ENCODE measurements around the gene WNT9A.

Gene WNT9A

DNA sequence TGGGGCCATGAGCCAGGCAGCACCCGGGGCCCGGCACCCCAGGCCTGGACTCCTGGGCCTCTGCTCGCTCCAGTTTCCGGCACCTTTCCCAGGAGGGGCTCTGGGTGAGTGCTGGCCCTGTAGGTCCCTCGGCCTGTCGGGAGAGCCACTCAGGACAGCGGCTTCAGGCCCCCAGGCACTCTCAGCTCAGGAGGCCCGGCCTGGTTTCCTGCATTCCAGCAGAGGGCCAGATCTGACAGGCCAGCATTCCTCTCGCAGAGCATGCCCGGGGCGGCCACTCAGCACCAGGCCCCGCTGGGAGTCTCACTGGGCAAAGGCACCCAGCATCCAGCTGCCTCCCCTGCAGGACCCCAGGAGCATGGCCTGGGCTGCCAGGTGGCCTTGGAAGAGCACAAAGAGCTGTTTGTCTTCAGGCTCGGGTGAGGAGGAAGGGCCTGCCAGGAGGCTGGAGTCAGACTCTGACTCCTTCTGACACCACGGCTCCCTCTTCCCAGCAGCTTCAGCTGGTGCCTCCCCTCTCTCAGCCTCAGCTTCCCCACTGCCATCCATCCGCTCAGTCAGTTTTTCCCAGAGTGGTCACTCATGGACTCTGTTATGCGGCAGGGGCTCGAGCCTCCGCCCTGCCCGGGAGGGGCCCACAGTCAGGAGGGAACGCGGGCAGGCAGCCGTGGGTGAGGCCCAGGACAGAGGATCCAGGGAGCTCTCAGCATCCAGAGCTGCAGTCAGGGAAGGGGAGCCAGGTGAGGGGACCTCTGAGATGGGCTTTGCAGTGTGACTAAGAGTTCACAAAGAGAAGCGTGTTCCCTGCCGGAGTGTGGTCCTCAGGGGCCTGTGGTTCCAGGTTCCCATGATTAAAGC lies 51.7 kb downstream of the WNT9A start:
- peak; percentile 66 for DNase-seq

DNA sequence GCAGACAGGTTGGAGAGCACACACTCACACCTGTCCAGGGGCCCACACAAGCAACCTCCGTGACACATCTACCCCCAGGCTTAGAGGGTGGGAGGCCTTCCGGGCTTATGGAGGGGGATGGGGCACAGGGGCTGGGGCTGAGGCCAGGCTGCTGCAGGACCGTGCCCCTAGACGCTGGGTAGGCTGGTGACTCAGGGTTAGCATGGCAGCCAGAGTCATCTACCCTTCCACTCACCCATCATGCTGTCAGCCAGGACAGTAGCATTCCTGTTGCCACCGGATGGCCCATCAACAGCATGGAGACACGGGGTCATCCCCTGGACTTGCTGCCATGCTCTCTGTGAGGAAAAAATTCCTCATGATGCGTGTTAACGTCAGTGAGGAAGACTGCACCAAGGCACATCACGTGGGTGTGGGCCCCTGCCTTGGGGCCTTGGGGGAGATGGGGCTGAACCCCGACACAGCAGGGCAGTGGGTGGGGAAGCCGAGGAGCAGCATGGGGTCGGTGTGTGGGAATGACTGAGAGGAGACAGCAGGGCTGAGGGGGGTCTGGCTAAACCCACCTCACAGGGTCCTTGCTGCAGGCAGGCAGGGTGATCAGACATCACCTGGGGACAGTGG lies 52.8 kb downstream of the WNT9A start:
- DNase-seq: no peak

DNA sequence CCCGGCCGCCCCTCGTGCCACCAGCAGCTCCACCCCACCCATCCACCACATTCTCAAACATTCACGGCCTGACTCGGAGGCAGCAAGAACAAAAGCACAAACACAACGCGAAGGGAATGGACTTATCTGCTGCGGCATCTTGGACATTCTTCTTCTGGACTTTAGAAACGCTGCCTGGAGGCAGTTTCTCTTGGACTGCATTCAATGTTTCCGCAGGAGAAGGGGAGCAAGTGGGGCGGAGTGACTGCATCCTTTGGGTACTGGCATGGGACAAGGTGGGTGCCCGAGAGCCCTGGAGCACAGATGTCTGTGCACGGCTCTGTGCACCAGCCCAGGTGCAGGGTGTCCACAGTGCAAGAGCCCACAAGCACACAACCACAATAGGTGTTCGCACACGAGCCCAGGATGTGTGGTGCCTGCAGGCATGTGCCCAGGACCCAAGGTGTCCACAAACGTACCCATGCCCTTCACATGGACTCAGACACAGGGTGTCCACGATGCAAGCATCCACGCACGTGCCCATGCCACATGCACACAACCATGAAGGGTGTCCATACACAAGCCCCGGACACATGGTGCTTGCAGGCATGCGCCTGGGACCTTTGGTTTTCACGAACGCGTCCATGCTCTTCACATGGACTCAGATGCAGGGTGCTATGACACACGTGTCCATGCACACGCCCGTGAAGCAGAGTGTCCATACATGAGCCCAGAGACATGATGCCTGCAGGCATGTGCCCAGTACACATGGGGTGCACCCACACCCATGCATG lies 53.6 kb downstream of the WNT9A start:
- no peak for DNase-seq

DNA sequence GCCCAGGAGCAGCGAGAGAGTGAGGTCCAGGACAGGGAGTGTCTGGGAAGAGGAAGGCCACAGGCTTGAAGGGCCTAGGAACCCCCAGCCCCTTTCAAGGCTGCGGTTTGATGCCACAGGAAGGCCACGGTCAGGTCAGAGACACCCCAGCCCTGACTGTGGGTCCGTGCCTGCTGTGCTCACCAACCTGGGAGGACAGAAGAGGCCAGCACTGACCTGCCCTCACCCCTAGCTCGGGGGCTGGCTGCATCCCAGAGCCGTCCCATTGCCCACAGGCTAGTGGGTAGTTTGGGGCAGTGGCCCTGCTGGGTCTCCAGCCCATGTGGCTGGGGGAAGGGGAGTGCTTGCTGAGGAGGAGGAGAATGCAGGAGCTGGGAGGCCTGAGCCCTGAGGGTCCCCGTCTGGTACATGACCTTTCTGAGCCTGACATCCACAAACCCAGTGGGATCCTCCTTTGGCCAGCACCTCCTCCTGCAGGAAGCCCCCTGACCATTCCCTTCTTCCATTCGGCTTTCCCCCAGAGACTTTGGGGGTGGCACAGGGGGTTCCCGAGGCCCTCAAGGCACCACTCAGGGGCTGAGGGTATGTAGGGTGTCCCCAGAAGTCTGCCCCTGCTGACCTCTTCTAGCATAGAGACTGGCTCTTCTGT lies 54.3 kb downstream of the WNT9A start:
- no peak for DNase-seq

DNA sequence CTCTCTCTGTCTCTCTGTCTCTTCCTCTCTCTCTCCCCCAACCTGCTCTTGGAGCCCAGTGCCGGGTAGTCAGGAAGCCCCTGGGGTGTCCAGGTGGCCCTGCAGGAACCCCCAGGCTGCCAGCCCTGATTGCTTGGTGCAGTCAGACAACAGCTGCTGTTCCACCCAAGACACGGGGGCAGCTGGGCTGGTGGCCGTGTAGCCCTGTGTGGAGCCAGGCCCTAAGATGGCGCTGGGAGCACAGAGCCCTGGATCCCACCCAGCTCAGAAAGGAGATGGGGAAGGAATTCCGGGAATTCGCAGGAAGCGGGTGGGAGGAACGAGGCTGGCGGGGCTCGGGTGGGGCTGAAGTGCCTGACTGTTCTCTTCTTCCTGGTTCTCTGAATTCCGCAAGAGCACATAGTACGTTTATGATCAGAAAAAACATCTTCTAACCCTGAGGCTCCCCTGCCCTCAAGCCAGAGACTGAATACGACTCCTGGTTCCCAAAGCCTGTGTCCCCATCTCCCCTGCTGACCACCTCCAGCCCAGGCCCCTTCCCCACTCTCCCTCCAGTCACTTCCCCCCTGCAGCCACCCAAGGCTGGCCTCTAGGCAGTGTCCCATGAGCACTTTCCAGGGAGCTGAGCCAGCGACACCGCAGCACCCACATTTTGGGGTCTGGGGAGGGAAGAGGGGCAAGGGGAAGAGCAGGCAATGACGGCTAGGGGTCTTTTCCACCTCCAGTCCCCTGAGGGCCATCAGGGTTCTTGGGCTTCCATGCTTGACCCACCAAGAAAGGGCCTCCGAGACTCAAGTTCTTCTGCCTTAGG lies 55.0 kb downstream of the WNT9A start:
- DNase-seq: no peak

DNA sequence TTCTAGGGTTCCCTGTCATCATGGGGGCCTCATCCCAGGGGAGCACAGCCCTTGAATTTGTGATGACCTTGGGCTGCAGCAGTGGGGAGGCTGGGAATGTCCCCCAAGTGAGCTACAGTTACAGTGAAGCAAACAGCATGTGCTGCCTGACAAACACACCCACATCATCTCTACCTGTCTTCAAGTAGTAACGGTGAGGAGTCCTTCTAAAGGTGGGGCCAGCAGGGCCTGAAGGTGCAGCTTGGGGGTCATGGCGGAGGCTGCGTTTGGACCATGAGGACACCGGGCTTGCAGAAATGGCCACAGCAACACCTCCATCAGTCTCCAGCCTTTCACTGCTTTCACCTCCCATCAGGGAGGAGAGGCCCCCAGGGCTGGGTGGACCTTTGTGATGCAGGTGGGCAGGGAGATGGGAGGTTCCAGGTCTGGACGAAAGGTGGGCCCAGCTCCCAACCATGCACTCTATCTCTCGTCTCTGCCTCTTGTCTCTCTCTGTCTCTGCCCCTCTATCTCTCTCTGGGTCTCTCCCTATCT lies 55.7 kb downstream of the WNT9A start:
- no peak for DNase-seq

DNA sequence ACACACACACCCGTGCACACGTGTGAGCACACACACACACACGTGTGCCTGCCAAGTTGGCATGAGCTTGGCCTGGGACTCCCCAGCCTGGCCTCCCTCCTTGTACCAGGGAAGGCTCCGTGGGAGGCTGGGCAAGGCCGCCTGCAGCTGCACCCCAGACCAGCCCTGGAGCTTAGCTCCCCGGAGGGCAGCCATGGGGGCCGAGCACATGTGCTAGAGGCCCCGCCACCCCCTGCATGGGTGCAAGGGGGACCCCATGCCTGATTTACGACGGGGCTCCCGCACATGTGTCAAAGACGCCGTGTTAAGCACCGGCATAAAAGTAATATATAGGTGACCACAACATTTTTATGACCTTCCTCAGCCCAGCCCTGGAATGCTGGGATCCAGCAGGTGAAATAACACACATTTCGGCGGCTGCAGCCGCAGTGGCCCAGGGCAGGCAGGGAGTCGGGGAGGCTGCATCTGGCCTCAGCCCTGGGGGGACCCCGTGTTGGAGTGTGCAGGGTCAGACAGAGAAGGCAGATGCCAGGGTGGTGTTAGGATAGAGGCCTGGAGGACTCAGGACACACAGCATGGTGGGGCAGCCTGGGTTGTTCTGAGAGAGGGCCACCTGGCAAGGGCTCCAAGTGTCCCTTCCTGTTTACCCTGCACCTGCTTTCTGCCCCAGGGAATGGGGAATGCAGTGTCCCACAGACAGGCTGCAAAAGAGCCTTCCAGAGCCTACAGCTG lies 56.3 kb downstream of the WNT9A start:
- no peak for DNase-seq

DNA sequence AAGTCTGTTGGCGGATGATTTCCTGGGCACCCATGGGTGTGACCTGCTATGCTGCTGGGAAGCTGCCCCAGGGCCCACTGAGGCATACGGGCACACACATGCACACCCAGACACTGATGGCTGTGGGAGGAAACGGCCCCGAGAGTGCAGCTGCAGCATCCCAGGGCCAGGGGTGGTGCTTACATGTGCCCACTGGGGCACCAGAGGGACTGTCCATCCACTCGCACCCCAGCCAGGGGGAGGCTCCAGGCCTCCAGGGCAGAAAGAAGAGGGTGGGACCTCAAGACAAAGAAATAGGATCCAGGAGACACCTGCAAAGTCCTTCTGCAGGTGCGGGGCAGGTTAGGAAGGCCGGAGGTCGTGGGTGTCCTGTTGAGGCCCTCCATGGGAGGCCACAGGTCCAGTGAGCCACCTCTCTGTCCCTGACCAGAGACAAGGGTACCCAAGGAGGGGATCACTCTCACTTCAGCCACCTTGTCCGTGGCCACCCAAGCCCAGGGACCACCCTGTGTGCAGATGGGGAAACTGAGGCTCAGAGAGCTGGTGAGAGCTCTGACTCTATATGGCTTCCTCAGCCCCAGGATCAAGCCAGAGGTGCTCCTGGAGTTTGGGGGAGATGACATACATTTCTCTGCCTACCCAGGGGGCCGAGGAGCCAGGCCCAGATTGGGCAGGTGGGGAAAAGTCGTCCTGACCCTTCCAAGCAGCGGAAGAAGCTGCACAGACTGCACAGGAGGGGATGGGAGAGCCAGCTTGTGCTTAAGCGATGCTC lies 57.1 kb downstream of the WNT9A start:
- DNase-seq: no peak

DNA sequence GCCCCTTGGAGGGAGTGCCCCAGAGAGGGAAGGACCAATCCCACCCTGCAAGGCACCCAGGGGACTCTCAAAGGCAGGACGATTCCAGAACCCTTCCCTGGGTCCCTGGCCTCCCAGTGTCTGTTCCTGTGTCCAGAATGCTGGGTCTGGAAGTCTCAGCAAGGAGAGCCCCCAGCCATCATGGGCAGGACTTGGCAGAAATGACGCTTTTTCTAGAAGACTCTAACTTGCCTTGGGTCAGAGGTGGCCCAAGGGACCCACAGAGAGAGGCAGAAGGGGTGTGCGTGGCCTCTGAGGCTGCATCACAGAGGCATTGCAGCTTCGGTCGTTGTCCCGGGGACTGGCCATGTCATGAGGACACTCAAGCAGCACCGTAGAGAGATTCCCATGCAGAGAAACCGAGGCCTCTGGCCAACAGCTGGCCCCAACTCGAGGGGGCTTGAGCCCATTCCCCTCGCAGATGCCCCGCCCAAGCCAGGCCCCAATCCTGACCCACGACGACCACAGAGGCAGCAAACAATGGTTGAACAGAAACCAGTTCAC lies 57.8 kb downstream of the WNT9A start:
- no peak for DNase-seq

DNA sequence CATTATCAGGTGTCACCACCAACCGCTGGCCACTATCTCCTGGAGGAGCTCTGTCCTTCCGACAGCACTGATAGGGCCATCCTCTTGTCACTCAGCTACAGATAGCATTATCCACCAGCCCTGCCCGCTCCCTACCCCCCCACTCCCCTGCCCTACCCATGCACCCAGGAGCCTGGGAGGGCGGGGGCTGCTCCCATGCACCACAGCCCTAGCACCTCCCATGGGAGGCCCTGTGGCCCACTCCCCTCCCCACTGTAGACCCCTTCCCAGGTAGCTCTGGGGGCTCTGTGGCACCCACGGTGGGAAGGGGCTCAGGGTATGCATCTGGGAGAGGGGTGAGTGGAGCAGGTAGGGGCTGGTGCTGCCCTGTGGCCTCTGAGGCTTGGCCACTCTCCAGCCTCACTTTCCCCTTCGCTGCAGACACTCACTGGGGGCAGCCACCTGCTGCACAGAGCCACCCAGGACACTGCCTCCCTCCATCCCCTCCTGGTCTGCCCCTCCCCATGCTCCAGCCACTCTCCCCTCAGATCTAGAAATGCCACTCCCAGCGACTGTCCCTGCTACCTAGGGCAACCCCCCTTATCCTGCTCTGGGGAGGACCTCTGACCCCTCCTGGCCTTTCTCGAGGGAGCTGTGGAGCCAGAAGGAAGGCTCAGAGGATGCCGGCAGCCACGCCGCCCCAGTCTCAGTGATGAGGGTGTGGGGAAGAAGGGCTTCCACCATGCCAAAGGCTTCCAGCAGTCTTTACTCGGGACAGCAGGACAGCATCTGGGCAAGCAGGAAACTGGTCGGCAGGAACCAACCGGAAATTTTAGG lies 58.5 kb downstream of the WNT9A start:
- no peak for DNase-seq

DNA sequence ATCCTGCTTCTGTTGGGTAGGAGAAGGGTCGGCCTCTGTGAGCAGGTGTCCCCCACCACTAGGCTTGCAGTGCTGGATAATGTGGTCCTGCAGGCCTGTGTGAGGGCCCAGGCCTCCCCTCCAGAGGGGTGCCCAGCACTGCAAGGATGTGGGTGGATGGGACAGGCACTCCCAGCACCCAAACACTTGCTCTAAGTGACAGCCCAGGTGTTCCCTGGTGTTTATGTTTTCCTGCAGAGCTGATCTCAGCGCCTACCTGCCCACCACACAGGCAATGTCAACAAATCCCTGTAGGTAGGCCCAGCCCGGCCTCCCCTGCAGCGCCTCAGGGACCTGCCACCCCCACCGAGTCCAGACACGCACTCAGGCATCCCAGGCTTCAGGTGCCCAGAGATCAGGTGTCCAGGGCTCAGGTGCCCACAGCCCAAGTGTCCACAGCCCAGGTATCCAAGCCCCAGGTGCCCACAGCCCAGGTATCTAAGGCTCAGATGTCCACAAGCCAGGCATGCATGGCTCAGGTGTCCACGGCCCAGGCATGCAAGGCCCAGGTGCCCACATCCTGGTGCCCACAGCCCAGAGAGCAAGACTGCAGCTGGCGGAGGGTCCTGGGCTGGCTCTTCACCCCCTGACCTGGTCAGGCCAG lies 59.2 kb downstream of the WNT9A start:
- DNase-seq: no peak

DNA sequence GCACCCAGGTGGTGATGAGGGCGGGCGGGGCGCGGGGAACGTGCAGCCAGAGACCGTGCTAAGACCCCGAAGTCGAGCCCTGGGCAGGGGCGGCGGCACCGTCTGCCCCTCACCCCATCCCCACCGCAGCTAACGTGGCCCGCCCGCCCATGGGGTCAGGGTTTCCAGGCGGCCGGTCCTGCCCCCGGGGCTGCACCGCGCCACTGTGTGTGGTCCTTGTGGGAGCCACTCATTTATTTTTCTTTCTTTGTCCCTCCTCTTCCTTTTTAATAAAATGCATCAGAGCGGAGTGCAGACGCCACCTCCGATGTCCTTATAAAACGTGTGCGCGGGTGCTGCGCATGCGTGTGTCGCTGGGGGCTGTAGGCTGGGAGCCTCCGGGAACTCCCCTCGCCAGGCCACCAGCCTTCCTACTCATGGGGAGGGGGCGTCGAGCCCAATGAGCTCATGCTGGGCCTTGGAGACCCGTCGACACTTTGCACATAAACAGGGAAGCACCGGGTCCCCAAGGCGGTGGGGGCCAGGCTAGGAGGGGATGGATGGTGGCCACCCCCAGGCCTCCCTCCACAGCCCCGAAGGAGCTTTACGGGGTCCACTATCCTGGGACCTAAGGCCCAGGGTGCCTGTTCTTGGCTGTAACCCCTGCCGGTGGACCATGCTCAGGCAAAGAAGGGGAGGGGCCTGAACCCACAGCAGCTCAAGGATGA lies 59.9 kb downstream of the WNT9A start:
- peak; percentile 90 for DNase-seq

DNA sequence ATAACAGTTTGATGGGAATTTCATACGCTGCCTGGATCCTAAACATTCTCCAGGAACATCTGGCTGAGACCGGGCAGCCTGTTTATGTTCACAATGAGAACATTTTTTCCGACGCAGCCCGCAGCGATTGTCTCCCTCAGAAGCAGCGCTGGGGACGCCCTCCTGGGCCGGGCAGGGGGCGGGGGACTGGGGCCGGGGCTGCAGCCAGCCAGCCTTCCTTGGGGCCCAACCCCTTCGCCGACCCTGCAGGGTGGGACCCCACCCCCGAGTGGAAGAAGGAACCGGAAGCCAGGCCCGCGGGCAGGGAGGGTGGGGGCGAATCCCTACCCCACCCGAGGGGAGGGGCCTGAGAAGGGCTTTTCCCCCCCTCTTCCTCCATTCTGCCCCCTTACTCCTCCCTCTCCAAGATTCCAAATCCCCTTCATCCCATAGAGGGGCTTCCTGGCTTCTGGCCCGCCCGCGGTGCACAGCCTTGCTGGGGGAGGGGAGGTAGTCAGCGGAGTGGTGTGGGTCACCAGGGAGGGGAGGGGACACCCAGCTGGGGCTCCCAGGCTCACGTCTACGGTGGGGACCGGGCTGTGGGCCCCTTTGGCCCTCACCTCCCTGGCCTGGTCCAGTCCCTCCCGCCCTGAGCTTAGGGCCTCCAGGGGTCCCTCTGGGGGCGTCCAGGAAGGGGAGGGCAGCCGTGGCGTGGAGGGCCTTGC lies 60.6 kb downstream of the WNT9A start:
- DNase-seq: peak; percentile 92

DNA sequence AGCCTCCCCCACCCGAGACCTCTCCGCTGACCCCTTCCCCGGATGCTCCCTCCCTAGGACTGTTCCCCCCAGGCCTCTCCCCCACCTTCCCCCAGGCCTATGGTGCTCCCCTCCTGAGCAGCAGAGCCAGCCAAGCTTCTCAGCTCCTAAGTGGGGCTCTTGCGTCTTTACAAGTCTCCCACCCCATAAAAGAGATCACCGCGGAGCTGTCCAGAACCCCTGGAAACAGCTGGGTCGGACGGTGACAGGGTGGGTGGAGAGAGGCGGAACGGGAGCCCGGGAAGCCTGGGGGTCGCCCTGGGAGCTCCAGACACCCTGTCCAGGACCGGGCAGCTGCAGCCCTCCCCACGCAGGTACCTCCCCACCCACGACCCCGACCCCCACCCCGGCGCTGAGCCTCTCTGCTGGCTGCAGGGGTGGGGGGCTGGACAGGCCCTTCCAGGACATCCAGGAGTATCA lies 61.2 kb downstream of the WNT9A start:
- peak; percentile 53 for DNase-seq

DNA sequence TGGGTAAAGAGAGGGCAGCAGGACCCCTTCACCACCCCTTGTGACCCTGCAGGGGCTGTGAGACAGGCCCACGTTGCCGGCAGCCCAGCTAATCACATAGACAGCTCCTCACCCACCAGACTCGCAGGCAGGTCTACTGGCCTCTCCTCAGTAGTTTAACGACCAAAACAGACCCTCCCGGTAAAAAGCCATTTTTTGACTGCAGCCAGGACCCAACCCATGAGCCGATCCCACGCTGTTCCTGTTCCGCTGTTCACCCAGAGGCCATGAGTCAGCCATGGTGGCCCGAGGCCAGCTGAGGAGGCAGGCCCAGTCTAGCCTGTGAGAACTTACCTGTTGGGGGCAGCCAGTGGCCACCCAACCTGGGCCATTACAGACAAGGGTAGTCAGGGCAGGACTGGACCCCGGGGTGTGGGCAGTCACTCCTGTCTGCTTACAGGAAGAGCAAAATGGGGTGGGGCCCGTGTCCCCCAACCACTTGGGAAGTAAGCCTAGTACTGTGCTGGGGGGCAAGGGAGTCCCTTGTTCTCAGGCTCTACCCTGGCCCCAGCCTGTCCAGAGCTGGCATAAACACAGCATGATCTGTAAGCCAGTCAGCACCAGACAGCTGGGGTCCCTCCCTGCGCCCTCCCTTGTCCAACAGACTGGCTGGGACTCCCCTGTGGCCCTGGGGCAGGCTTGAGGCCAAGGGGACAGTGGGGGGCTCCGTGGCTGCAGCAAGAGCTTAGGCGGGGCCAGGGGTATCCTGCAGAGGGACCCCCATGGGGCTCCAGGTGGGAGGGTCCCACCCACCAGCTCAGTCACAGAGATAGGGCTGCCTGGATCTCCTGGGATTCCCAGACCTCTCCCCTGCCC lies 61.9 kb downstream of the WNT9A start:
- DNase-seq: no peak

DNA sequence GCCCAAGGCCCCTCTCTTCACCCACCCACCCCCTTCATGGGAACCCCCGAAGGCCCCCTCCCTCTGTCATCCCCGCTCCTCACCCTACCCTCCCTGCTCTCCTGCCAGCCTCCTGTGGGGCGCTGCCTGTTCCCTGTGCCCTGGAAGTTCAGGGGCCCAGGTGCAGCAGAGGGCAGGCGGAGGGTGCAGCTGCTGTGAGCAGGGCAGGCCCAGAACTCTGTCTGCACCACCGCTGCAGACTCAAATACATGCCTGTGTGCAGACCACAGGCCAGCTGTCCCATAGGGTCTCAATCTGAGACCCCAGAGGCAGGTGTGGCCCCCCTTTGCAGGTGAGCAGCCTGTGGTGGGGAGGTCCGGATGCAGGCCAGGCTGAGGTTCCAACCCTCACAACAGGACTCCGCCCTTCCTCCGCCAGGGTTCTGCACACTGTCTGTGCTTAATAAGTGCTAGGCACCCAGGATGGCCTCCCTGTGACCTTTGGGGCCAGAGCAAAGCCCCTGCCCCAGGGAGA lies 62.5 kb downstream of the WNT9A start:
- no peak for DNase-seq
